Measurements from ENCODE around the gene ERRFI1.

DNA sequence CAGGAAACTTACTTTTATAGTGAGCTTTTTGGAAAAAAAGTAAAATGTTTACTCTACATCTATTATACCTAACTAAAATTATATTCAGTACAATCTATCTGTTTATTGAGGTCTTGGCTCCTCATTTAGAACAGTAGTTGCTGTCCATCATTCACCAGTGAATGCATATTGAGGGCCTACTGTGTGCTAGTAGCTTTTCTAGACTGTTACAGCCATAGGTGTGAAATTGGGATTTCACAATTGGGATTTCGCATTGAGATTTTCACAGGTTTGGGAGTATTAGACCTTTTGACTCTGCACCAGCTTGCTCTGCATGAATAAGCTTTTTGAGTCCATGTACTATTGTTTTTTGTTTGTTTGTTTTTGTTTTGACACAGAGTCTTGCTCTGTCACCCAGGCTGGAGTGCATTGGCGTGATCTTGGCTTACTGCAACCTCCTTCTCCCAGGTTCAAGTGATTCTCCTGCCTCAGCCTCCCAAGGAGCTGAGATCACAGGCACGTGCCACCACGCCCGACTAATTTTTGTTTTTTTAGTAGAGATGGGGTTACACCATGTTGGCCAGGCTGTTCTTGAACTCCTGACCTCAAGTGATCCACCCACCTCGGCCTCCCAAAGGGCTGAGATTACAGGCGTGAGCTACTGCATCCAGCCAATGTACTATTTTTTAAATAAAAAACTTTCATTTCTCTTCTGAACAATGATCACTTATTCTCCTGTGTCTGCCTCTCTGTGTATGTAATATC, 47.2 kb upstream of the ERRFI1 start:
- TF ChIP-seq EZH2 (IDR thresholded peaks at IDR 0.05; ENCODE audit: insufficient read depth, poor library complexity, severe bottlenecking) (no peak), EZH2phosphoT487 (IDR thresholded peaks at IDR 0.05; ENCODE audit: insufficient read depth, low read depth) (no peak)
